ENCODE measurements around the gene KCNJ10.

DNA sequence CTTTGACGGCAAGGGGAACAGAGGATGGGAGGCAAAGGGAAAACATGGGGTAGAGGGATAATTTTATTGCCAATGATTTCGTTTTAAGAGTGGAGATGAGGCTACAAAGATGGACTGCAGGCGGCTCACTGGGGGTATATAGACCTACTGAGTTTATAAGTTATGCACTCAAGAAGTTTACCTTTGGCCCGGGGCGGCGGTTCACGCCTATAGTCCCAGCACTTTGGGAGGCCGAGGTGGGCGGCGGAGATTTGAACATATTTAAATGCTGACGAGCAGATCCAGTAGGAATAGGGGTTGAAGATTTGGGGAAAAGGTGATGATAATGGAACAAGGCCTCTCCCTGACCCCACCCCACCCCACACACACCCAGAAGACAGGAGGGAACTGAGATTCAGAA is 107.8 kb downstream of the KCNJ10 start:
- TF ChIP-seq YY1 (IDR thresholded peaks at IDR 0.05; ENCODE audit: low read depth) (no peak), NFIC (IDR thresholded peaks at IDR 0.05) (no peak), RAD21 (IDR thresholded peaks at IDR 0.05; ENCODE audit: low read depth) (no peak), CEBPB (IDR thresholded peaks at IDR 0.05) (no peak), TAF1 (IDR thresholded peaks at IDR 0.05; ENCODE audit: low read depth) (no peak), EP300 (IDR thresholded peaks at IDR 0.05; ENCODE audit: borderline replicate concordance) (no peak), CREB1 (IDR thresholded peaks at IDR 0.05; ENCODE audit: low read depth) (no peak), TCF12 (IDR thresholded peaks at IDR 0.05; ENCODE audit: low read depth) (no peak), ZBTB7A (IDR thresholded peaks at IDR 0.05; ENCODE audit: low read depth) (no peak), FOXM1 (IDR thresholded peaks at IDR 0.05; ENCODE audit: borderline replicate concordance, low read depth) (no peak), TEAD4 (IDR thresholded peaks at IDR 0.05) (no peak)
- TF ChIP-seq, protein P1, sequence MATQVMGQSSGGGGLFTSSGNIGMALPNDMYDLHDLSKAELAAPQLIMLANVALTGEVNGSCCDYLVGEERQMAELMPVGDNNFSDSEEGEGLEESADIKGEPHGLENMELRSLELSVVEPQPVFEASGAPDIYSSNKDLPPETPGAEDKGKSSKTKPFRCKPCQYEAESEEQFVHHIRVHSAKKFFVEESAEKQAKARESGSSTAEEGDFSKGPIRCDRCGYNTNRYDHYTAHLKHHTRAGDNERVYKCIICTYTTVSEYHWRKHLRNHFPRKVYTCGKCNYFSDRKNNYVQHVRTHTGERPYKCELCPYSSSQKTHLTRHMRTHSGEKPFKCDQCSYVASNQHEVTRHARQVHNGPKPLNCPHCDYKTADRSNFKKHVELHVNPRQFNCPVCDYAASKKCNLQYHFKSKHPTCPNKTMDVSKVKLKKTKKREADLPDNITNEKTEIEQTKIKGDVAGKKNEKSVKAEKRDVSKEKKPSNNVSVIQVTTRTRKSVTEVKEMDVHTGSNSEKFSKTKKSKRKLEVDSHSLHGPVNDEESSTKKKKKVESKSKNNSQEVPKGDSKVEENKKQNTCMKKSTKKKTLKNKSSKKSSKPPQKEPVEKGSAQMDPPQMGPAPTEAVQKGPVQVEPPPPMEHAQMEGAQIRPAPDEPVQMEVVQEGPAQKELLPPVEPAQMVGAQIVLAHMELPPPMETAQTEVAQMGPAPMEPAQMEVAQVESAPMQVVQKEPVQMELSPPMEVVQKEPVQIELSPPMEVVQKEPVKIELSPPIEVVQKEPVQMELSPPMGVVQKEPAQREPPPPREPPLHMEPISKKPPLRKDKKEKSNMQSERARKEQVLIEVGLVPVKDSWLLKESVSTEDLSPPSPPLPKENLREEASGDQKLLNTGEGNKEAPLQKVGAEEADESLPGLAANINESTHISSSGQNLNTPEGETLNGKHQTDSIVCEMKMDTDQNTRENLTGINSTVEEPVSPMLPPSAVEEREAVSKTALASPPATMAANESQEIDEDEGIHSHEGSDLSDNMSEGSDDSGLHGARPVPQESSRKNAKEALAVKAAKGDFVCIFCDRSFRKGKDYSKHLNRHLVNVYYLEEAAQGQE (IDR thresholded peaks at IDR 0.05; ENCODE audit: low read depth) = no peak
- TF ChIP-seq, protein P2, sequence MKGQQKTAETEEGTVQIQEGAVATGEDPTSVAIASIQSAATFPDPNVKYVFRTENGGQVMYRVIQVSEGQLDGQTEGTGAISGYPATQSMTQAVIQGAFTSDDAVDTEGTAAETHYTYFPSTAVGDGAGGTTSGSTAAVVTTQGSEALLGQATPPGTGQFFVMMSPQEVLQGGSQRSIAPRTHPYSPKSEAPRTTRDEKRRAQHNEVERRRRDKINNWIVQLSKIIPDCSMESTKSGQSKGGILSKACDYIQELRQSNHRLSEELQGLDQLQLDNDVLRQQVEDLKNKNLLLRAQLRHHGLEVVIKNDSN (IDR thresholded peaks at IDR 0.05) = no peak
- TF ChIP-seq, protein P3, sequence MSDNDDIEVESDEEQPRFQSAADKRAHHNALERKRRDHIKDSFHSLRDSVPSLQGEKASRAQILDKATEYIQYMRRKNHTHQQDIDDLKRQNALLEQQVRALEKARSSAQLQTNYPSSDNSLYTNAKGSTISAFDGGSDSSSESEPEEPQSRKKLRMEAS (IDR thresholded peaks at IDR 0.05) = no peak
